ENCODE data around the gene ARID1A.
A peak's percentile ranks its signal among the peaks of the same experiment; 100 is the strongest.

GRCh38 chr1:26692211-26692792 lies 3.5 kb upstream of the ARID1A start:
- TF ChIP-seq HDGF (IDR thresholded peaks at IDR 0.05), result no peak
- TF ChIP-seq POLR2A (conservative IDR thresholded peaks at IDR 0.05), result peak; percentile 87
- TF ChIP-seq MYC (IDR thresholded peaks at IDR 0.05; ENCODE audit: low read depth, low read length), result peak; percentile 64
- no peak for TF ChIP-seq MYC (CRISPR knock-in tag; IDR thresholded peaks at IDR 0.05; ENCODE audit: borderline replicate concordance, low read depth)
- TF ChIP-seq ELF1 (tag; IDR thresholded peaks at IDR 0.05), result peak; percentile 63; the same call in 1 of the 2 replicates
- no peak for TF ChIP-seq CBX2 (IDR thresholded peaks at IDR 0.05; ENCODE audit: insufficient read depth, low read length, poor library complexity, severe bottlenecking)
- TF ChIP-seq SP2 (IDR thresholded peaks at IDR 0.05; ENCODE audit: extremely low read depth, low read depth, low read length, poor library complexity, severe bottlenecking), result no peak
- peak; percentile 19 to 44 (median 32); a peak in 5 of 6 replicates for TF ChIP-seq CTCF (IDR thresholded peaks at IDR 0.05 in 2 of 3, conservative IDR thresholded peaks at IDR 0.05 in 1 of 3; ENCODE audit: insufficient read depth in 2 of 3, low read depth in 1 of 3, low read length in 3 of 3)
- TF ChIP-seq RAD51 (IDR thresholded peaks at IDR 0.05; ENCODE audit: borderline replicate concordance, low read depth), result peak; percentile 13; the same call in 1 of the 2 replicates
- no peak; the same call in none of the 2 replicates for TF ChIP-seq HCFC1 (IDR thresholded peaks at IDR 0.05; ENCODE audit: low read depth, low read length)
- TF ChIP-seq SRSF1 (IDR thresholded peaks at IDR 0.05; ENCODE audit: low read depth, low read length), result no peak
- no peak for TF ChIP-seq ZNF239 (CRISPR knock-in tag; IDR thresholded peaks at IDR 0.05)
- no peak for TF ChIP-seq EZH2 (IDR thresholded peaks at IDR 0.05; ENCODE audit: borderline replicate concordance, low read depth, low read length)
- no peak; the same call in none of the 2 replicates for TF ChIP-seq TAF7 (tag; IDR thresholded peaks at IDR 0.05)

All from K562 (cell line).